HG03457 (cell line): Measurements from ENCODE around the gene GRK5.

ENCODE experiments used
- ATAC-seq: cut with Tn5 transposase; IDR thresholded peaks from one replicate; pipeline ENCODE4 v1.9.1; 2021; ENCODE audit warnings: moderate number of reproducible peaks; ENCODE audit not compliant: unreplicated experiment

GRK5 gene

GRCh38 chr10:119355930-119356329 is 148.6 kb downstream of the GRK5 start:
- no peak for ATAC-seq

- no peak for ATAC-seq
These were observed 150.2 kb downstream of the GRK5 start for GRCh38 chr10:119357412-119358151.

- ATAC-seq: no peak
These were observed 150.8 kb downstream of the GRK5 start for GRCh38 chr10:119358152-119358512.

GRCh38 chr10:119358567-119358966 is 151.2 kb downstream of the GRK5 start:
- ATAC-seq: no peak

- no peak for ATAC-seq
These were observed 151.7 kb downstream of the GRK5 start for GRCh38 chr10:119359025-119359424.

GRCh38 chr10:119360181-119360921 is 153.0 kb downstream of the GRK5 start:
- no peak for ATAC-seq

GRCh38 chr10:119361037-119361436 is 153.7 kb downstream of the GRK5 start:
- ATAC-seq: no peak

- ATAC-seq: no peak
These were observed 154.8 kb downstream of the GRK5 start for GRCh38 chr10:119362122-119362521.

GRCh38 chr10:119364645-119365600 is 157.6 kb downstream of the GRK5 start:
- ATAC-seq: no peak

GRCh38 chr10:119365773-119366599 is 158.6 kb downstream of the GRK5 start:
- no peak for ATAC-seq

- no peak for ATAC-seq
These were observed 160.6 kb downstream of the GRK5 start for GRCh38 chr10:119367841-119368549.

- no peak for ATAC-seq
These were observed 161.2 kb downstream of the GRK5 start for GRCh38 chr10:119368581-119368980.

GRCh38 chr10:119368991-119369869 is 161.9 kb downstream of the GRK5 start:
- ATAC-seq: peak; percentile 57

GRCh38 chr10:119370111-119370741 is 162.9 kb downstream of the GRK5 start:
- no peak for ATAC-seq

- no peak for ATAC-seq
These were observed 163.8 kb downstream of the GRK5 start for GRCh38 chr10:119370972-119371703.

GRCh38 chr10:119371704-119372663 is 164.6 kb downstream of the GRK5 start:
- no peak for ATAC-seq
